GM12875 (cell line): Measurements from ENCODE around the gene PIEZO1.

ENCODE experiments used
- H3K4me3 ChIP-seq: one replicate; pipeline ENCODE4 v1.5.1; 2011; ENCODE audit warnings: low read depth, low read length, control low read depth
- TF ChIP-seq, protein P1 (sequence below): IDR thresholded peaks from 2 replicates; pipeline ENCODE4 v1.5.1; 2011; ENCODE audit warnings: low read depth, mild to moderate bottlenecking, control low read depth, inconsistent platforms, low read length, moderate library complexity, borderline replicate concordance; ENCODE audit not compliant: insufficient read depth

PIEZO1 gene

DNA sequence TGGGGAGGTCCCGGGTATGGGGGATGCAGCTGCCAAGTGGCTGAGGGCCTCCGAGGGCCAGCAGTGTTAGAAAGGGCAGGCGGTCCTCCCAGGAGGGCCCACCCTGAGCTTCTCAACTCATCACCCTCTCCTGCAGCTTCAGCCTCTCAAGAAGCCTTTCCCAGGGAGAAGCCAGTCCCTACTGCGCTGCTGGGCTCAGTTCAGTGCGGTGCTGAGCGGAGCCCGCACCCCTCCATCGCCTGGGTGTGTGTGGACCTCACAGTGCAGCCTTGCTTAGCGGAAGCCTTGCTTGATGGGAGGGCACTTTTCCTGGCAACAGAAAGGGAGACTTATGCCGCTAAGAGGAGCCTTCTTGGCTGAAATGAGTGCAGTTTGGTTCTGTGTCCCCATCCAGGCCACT lies 30.2 kb upstream of the PIEZO1 start:
- no peak overlapping the region for H3K4me3 ChIP-seq
- TF ChIP-seq, protein P1, sequence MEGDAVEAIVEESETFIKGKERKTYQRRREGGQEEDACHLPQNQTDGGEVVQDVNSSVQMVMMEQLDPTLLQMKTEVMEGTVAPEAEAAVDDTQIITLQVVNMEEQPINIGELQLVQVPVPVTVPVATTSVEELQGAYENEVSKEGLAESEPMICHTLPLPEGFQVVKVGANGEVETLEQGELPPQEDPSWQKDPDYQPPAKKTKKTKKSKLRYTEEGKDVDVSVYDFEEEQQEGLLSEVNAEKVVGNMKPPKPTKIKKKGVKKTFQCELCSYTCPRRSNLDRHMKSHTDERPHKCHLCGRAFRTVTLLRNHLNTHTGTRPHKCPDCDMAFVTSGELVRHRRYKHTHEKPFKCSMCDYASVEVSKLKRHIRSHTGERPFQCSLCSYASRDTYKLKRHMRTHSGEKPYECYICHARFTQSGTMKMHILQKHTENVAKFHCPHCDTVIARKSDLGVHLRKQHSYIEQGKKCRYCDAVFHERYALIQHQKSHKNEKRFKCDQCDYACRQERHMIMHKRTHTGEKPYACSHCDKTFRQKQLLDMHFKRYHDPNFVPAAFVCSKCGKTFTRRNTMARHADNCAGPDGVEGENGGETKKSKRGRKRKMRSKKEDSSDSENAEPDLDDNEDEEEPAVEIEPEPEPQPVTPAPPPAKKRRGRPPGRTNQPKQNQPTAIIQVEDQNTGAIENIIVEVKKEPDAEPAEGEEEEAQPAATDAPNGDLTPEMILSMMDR = no peak

DNA sequence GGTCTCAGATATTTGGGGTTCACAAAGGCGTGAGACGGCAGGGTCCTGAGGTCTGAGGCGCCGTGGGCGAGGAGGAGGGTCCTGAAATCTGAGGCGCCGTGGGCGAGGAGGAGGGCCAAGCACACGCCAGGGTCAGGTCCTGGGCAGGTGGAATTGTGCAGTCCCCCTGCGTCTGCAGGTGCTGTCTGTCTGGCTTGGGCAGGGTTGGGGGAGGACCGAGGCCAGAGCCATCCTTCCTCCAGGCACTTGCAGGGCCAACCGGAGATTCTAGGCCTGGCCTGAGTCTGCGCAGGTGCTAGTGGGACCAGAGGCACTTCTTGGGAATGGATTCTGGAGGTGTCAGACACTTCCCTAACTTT lies 29.1 kb upstream of the PIEZO1 start:
- TF ChIP-seq, protein P1 = no peak
- H3K4me3 ChIP-seq = no peak overlapping the region

DNA sequence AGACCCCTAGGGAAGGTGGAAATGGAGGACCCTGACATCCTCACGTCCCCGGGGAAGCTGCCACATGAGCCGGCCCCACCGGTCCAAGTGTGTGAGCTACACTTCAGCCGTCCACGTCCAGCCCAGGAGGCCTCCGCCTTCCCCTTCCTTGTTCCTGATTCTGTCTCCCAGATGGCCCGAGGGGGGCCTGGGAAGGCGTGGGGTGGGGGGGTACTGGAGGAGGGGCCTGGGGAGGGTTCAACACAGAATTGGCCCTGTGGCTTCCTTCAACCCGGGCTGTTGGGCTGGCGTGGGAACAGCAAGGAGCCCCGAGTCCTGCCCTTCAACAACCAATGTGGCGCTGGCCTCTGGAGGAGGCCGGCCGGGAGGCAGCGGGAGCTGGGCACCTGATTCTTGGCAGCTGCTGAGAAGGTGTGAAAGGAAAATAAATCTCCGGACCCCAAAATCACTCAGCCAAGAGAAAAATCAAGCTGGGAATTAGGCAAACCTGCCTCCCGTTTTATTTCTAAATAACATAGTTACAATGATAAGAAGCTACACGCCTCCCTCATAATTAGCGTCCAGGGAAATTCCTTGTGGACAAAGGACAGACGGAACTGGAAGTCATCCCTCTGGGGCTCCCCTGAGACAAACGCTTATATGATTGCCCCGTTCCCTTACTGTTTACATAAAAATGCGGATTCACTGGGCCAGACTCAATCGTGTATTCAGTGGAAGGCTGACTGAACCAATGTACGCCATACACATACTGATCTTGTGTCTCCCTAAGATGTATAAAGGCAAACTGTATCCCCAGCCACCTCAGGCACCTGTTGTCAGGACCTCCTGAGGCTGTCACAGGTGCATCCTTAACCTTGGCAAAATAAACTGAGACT lies 28.5 kb upstream of the PIEZO1 start:
- TF ChIP-seq, protein P1 = no peak
- no peak overlapping the region for H3K4me3 ChIP-seq

DNA sequence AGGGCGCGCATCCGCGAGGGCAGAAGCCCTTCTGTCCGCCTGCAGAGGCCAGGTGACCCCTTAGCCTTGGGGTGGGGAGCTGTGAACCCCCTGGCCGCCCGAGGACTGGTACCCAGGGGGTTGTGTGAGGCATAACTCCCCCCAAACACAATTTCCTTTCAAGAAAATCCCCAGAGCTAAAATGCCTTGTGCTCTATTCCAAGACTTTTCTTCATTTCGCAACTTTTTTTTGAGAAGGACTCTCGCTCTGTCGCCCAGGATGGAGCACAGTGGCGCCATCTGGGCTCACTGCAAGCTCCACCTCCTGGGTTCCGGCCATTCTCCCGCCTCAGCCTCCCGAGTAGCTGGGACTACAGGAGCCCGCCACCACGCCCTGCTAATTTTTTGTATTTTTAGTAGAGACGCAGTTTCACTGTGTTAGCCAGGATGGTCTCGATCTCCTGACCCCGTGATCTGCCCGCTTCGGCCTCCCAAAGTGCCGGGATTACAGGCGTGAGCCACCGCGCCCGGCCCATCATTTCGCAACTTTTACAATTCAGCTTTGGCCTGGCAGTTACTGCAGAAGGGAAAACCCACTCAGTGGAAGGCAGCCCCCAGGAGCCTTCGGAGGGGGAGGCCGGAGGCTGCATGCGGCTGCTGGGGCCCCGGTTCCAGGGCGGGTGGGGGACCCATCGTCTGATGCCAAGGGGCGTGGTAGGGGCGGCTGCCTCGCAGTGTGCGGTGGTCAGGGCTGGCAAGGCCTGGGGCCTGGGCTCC lies 27.7 kb upstream of the PIEZO1 start:
- peak overlapping the region; percentile 94 for H3K4me3 ChIP-seq

DNA sequence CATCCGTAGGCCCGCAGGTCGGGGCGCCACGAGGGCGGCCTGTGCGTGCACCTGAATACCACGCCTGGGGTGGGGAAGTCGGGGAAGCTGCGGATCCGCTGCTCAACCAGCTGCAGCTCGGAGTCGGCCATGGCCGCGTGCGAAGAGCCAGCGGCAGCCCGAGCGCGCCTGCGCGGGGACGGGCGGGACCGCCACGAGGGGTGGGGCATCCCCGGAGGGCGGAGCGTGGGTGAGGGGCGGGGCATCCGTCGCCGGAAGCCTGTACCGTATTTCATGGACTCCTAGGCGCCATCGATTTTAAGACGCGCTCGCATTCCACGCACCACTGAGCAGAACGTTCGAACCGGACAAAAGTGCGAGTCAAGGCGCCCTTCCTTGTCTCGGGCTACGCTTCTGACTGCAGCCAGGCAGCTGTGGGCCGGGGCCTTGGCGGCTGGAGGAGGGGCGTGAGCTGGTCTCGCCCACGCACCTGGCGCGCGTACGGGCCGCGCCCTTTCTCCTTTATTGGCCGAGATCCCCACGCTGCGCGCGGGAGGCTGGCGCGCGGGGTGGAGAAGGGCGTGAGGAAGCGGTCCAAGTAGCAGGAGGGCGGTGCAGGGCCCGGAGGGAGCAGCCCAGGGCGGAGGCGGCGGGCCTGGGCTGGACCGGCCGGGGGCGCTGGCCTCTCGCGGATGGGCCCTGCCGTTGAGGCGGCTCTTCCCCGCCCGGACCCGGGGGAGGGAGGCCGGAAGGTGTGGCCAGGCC lies 26.9 kb upstream of the PIEZO1 start, which contains the start of gene APRT:
TSS of gene APRT (minus strand) at position 160 of the 744 bp plus-strand sequence. CDS start at position 131, 29 bp downstream.
- H3K4me3 ChIP-seq = peak within 1 kb of the TSS; percentile 94
- TF ChIP-seq, protein P1 = no peak

More for the DNA sequence above, 27.7 kb upstream of the PIEZO1 start:
- TF ChIP-seq, protein P1 = no peak

DNA sequence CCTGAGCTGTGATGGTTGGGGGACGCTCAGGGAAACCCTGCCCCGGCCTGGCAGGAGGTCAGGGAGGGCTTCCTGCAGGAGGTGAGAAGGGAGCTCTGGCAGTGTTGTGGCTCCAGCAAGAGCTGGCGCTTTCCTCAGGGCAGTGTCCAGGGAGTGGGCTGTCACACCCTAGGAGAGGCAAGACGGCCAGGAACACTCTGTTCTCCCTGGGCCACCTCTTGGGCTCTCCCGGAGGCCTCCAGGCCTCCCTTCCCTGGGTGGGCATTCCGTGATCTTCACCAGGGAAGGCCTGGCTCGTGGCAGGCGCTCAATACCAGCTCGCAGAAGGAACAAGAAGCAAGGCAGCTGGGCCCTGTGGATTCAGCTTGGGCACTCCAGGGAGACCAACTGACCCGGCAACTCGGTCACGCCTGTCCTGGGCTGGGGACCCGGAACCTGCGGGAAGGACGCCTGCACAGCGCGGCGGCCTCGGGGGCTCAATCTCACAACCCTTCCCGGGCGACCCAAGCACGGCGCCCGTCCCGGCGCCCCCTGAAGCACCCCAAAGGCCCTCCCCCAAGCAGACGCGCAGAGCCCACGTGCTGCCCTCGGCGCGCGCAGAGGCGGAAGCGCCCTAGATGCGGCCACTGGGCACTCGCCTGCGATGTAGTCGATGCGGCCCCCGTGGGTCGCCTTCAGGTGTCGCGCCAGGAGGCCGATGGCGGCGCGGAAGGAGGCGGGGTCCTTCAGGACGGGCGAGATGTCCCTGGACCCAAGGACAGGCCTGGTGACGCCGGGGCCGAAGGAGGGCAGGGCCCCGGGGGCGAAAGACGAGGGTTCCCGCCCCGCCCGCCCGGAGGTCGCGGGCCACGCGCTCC lies 26.1 kb upstream of the PIEZO1 start:
- H3K4me3 ChIP-seq = peak overlapping the region; percentile 94
- TF ChIP-seq, protein P1 = no peak
